Measurements from ENCODE around the gene NINJ2.

The NINJ2 gene

DNA sequence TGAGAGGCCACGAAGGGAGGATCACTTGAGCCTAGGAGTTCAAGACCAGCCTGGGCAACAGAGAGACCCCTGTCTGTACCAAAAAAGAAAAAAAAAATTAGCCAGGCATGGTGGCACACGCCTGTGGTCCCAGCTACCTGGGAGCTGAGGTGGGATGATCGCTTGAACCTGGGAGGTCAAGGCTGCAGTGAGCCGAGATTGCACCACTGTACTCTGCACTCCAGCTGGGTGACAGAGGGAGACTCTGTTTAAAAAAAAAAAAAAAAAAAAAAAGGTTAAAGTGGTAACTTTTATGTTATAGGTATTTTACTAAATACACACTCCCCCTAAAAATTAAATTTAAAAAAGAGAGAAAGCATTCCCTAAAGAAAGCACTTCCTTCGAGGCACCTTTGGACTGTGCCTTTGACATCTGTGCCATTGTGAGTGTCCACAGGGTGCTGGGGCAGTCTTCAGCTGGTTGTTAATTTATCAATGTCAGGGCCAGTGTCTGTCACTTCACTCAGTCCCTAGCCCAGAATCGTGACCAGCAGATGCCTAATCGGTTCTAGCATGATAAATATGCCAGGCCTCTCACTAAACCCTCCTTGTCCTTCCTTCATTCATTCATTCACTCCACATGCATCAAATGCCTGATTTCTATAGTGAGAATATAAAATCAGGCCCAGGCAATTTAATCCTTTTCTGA lies 140.4 kb downstream of the NINJ2 start:
- DNase-seq = no peak

- DNase-seq = no peak
Observed at GRCh38 chr12:520119-520518, 143.1 kb downstream of the NINJ2 start.

DNA sequence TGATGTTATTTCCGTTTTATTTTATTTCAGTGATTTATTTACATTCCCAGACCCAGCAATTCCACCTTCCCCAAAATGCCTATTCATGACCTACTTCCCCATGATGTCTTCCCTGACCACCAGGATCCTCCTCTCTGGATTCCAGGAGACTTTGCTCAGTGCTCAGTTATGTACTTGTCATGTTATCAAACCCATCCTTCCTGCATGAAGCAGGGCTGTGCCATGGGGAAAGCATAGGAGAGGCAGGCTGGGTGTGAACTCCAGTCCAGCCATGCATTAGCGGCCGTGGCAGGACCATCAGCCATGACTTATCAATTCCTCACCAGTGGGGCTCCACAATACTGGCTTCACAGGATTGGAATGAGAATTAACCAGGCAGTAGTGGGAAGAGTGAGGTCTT lies 145.7 kb downstream of the NINJ2 start:
- no peak for DNase-seq
